Fibroblast of pulmonary artery (primary cell): Measurements from ENCODE around the gene NLGN3.
"Not testable (repeated sequence)": the region's sequence is repeated elsewhere in the genome, so short reads cannot be mapped to it uniquely, and the experiment has no call there.

Source experiments
- DNase-seq: peaks from one replicate; pipeline ENCODE4 v3.0.0-alpha.2; 2010; ENCODE audit warnings: low read depth
- H3K4me3 ChIP-seq: replicated peaks from 2 replicates; pipeline ENCODE4 v1.5.1; 2011; ENCODE audit warnings: low read depth, mild to moderate bottlenecking, control low read depth, low read length, moderate library complexity
- CTCF ChIP-seq: IDR thresholded peaks from 2 replicates; pipeline ENCODE4 v1.5.1; 2011; ENCODE audit warnings: mild to moderate bottlenecking, control low read depth, low read length, inconsistent platforms; ENCODE audit errors: missing control alignments

Gene NLGN3

GRCh38 chrX:71178908-71179307 lies 34.3 kb downstream of the NLGN3 start:
- DNase-seq: peak; percentile 79
- H3K4me3 ChIP-seq: no peak overlapping the region

GRCh38 chrX:71180579-71181265 lies 36.1 kb downstream of the NLGN3 start:
- DNase-seq, H3K4me3 ChIP-seq: not testable (repeated sequence)

More at GRCh38 chrX:71178908-71179307, 34.3 kb downstream of the NLGN3 start:
- TF ChIP-seq CTCF: peak; percentile 60

GRCh38 chrX:71181558-71181909 lies 36.9 kb downstream of the NLGN3 start:
- no peak for DNase-seq
- no peak for TF ChIP-seq CTCF
- H3K4me3 ChIP-seq: peak overlapping the region; percentile 52

- no peak for TF ChIP-seq CTCF
- peak overlapping the region; percentile 52 for H3K4me3 ChIP-seq
- DNase-seq: peak; percentile 97
These were observed 37.5 kb downstream of the NLGN3 start for GRCh38 chrX:71181910-71182799.

GRCh38 chrX:71182871-71183270 lies 38.2 kb downstream of the NLGN3 start:
- no peak overlapping the region for H3K4me3 ChIP-seq
- no peak for DNase-seq
- no peak for TF ChIP-seq CTCF

GRCh38 chrX:71183341-71183740 lies 38.7 kb downstream of the NLGN3 start:
- no peak for DNase-seq
- no peak for TF ChIP-seq CTCF

GRCh38 chrX:71184092-71184491 lies 39.5 kb downstream of the NLGN3 start:
- H3K4me3 ChIP-seq: no peak overlapping the region
- no peak for DNase-seq
- TF ChIP-seq CTCF: no peak

More at GRCh38 chrX:71183341-71183740, 38.7 kb downstream of the NLGN3 start:
- H3K4me3 ChIP-seq: no peak overlapping the region
